GM23338 (cell line): Measurements from ENCODE around the gene FBXL17.

ENCODE experiments used
- CREB1 ChIP-seq: fragments of 250-450 bp; sonication (Bioruptor Pico); IDR thresholded peaks from 2 replicates; pipeline ENCODE4 v1.5.0; 2020; ENCODE audit warnings: low read depth, mild to moderate bottlenecking, moderate library complexity
- CTCF ChIP-seq, 2 experiments: fragments of 200-600 bp in 1 of 2; sonication (generic) in 1 of 2; conservative IDR thresholded peaks; 2 replicates each; pipeline versions ENCODE4 v1.5.1 to v1.6.1; 2016 to 2017; ENCODE audit warnings: antibody characterized with exemption in 2 of 2, low read depth in 2 of 2, mild to moderate bottlenecking in 2 of 2, moderate library complexity in 1 of 2
- EZH2 ChIP-seq: fragments of 200-600 bp; sonication (generic); IDR thresholded peaks from one replicate; pipeline ENCODE4 v1.8.0; 2017; ENCODE audit warnings: antibody characterized with exemption, mild to moderate bottlenecking, low read depth; ENCODE audit not compliant: unreplicated experiment
- EZH2phosphoT487 ChIP-seq: fragments of 200-600 bp; sonication (generic); IDR thresholded peaks from one replicate; pipeline ENCODE4 v1.8.1; 2018; ENCODE audit warnings: antibody characterized with exemption; ENCODE audit not compliant: unreplicated experiment
- JUNB ChIP-seq: IDR thresholded peaks from one replicate; pipeline ENCODE4 v1.6.1; 2016; ENCODE audit warnings: antibody characterized with exemption; ENCODE audit not compliant: unreplicated experiment
- POLR2AphosphoS5 ChIP-seq: IDR thresholded peaks from 2 replicates; pipeline ENCODE4 v1.6.1; 2016; ENCODE audit warnings: antibody characterized with exemption, low read depth
- REST ChIP-seq: IDR thresholded peaks from one replicate; pipeline ENCODE4 v1.6.1; 2018; ENCODE audit warnings: antibody characterized with exemption; ENCODE audit not compliant: unreplicated experiment
- ZNF114 ChIP-seq: fragments of 250-450 bp; sonication (Bioruptor Pico); IDR thresholded peaks from 2 replicates; pipeline ENCODE4 v1.5.0; 2020; ENCODE audit warnings: mild to moderate bottlenecking, moderate library complexity

GRCh38 chr5:108260858-108261170 is 121.1 kb downstream of the FBXL17 start:
- TF ChIP-seq EZH2 (no peak), CTCF (conservative IDR thresholded peaks at IDR 0.05; ENCODE audit: low read depth in 2 of 2) (no peak), JUNB (no peak), POLR2AphosphoS5 (no peak), ZNF114 (CRISPR knock-in tag) (no peak), CREB1 (CRISPR knock-in tag) (no peak), REST (no peak), EZH2phosphoT487 (no peak)
